G401 (cell line): ENCODE data around the gene SLC39A3. TPM values are rescaled to one million over a fixed set of nuclear protein-coding genes. Genes with fewer than 3 reads are reported as not detected.

ENCODE experiments used
- DNase-seq: peaks from one replicate; pipeline ENCODE4 v3.0.0-alpha.2; 2015; ENCODE audit warnings: low spot score
- in situ Hi-C: cut with HindIII; loops from 2 replicates; pipeline ENCODE4 v1.10.0; 2016; ENCODE audit warnings: low sequenced_read_pairs, mixed read lengths
- total RNA-seq: library from RNA; depleted of rRNA; stranded (reverse); fragments of >200 nt; shearing (Covaris generic); gene quantifications from 2 replicates; pipeline ENCODE4 v1.2.3, GENCODE V29; 2014

The SLC39A3 gene
- total RNA-seq, 1 experiment from 2014 or later = 61.7 TPM

- in situ Hi-C loops = no loop called here
- peak; percentile 64 for DNase-seq
Observed at GRCh38 chr19:2770055-2771013, 30.5 kb upstream of the SLC39A3 start.

DNA sequence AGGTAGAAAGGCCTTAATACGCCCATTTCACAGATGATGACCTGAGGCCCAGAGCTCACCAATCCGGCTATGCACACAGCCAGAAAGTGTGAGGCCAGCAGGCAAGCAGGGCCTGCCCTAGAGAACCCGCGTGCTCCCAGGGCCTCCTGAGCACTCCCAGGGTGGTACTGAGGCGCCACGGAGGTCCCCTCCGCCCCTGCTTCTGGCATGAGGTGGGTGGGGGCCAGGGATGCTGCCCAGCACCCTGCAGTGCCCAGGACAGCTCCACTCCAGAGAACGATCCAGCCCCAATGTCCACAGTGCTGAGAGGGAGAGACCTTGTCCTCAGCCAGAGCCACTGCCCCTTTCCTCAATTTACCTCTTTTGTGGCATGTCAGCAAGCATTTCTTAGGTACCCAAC is 29.4 kb upstream of the SLC39A3 start:
- DNase-seq = no peak
- in situ Hi-C loops = no loop called here

GRCh38 chr19:2768365-2769132 is 28.7 kb upstream of the SLC39A3 start:
- no peak for DNase-seq
- in situ Hi-C loops = no loop called here

GRCh38 chr19:2767688-2768087 is 27.9 kb upstream of the SLC39A3 start:
- in situ Hi-C loops = no loop called here
- DNase-seq = no peak

- in situ Hi-C loops = no loop called here
- DNase-seq = no peak
Observed at GRCh38 chr19:2766594-2767372, 27.0 kb upstream of the SLC39A3 start.

DNA sequence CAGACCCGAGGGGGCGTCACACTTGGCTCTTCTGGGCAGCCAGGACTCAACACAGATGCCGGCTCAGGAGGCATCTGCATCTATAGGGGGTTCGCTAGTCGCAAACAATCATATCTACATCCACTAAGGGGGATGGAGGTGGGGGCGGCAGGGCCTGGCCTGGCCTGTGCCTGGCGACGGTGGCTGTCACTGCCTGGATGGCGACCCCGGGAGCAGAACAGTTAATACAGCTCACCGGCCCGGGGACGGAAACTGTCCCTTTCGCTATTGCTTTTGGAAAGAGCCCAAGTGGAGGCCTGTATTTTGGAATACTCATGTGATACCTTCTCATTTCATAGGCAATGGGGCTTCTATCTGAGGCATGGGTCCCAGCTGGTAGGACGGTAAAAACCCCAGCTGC is 25.6 kb upstream of the SLC39A3 start:
- no peak for DNase-seq
- in situ Hi-C loops = no loop called here

GRCh38 chr19:2764945-2765344 is 25.1 kb upstream of the SLC39A3 start:
- no peak for DNase-seq
- in situ Hi-C loops = no loop called here

DNA sequence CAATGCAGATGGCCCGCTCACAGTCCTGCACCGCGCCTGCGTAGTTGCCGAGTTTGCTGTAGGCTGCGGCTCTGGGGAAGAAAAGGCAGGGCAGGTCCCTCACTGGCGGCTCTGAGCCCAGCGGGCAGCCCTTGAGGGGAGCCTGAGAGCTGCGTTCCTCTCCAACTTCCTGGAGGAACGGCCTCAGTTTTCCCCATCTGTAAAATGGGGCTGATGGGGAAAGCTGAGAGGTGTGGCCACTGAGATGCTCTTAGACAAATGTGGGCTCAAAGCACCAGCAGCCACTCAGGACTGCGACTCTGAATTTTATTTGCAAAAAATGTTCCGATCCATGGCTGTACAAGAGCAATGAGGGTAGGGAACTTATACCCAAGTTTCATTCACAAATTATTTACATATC is 23.9 kb upstream of the SLC39A3 start:
- in situ Hi-C loops = no loop called here
- no peak for DNase-seq

DNA sequence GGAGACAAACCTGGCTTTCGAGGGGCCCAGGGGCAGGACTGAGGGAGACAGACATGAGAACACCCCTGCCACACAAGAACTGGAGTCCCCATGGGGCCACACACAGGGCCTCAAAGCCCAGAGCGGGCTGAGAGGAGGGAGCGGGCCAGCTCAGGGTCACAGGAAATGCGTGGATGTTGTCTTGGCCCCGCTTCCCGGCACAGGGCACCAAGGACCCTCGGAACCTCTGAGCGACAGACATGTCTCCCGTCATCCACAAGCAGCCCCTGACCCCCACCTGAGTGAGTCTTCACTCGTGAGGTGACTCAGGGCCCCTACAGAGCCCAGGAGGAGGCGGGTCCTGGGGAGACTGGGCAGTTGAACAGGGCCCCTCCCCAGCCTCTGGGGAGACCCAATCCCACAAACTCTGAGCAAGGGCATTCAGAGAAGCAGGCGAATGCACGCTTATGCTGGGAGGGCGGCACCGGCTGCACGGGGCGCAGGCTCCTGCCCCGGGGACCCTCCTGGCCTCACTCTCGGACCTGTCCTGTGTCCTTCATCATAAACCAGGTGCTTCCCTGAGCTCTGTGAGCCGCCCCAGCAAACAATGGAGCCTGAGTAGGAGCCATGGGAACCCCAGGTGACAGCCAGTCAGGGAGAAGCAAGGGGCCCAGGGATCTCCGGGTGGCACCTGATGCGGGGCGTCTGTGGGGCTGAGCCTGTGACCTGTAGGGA is 23.1 kb upstream of the SLC39A3 start:
- in situ Hi-C loops = no loop called here
- DNase-seq = no peak

DNA sequence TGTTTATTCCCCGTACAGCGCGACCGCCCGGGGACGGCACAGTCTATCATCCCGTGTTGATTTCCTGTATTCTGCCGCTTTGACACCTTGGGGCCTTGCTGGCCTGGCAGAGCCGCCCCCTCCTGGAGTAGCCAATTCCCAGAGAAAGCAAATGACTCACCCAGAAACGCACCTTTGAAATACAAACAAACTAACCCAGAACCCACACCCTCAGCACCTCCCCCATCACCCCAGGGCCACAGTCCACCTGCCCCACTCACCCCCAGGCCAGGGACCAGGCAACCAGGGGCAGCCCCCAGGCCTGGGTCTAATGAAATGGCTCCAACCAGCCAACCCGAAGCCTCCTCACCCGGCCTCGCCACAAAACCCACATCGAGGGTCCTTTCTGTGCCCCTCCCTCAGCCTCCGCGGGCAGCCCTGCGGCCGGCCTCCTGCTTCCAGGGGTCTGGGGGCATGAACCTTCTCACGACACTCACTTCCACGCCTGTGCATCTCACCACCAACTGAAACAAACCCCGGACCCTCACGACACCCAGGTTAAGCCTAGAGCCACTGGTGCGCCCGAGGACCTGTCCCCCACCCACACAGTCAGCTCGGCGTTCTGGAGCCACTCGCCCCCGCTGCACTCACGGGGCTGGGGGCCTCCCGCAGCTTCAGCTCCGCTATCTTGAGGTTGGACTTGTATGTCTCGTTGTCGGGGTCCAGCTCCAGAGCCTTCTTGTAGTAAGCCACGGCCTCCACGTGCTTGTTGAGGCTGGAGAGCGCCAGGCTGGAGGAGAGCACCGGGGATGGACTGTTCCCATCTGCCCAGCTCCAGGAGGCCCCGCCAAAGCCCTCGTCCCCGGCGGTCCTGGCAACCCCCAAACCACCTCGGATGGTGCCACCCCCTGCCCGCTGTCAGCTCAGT is 22.3 kb upstream of the SLC39A3 start:
- DNase-seq = no peak

DNA sequence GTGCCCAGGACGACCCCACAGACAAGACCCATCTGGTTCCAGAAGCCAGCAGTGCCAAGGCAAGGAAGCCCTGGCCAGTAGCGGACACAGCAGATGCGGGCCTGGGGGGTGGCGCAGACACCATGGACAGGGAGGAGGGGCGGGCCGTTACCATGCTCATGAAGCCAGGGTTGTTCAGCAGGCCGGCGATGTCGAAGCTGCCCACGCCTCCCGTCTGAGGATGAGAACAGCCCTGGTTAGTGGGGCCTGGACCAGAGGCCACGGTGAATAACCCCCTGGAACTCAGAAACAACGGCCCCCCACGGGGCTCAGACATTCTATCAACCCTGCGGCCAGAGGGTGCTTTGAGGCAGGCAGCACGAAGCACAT is 21.5 kb upstream of the SLC39A3 start:
- no peak for DNase-seq
- in situ Hi-C loops = no loop called here

More for the DNA sequence above, 22.3 kb upstream of the SLC39A3 start:
- in situ Hi-C loops = no loop called here

DNA sequence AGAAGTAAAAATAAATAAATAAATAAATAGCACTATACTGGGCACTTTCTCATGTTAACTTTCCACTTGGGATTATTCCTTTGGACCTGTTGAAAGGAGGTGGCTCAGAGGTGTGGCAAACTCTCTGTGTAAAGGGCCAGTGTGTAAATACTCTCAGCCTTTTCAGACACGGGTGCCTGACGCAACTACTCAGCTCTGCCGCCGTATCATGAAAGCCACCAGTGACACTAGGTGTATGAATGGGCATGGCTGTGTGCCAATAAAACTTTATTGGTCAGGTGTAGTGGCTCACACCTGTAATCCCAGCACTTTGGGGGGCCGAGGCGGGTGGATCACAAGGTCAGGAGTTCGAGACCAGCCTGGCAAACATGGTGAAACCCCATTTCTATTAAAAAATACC is 20.1 kb upstream of the SLC39A3 start:
- in situ Hi-C loops = no loop called here
- no peak for DNase-seq

GRCh38 chr19:2759362-2759761 is 19.5 kb upstream of the SLC39A3 start:
- no peak for DNase-seq
- in situ Hi-C loops = no loop called here

GRCh38 chr19:2758601-2759313 is 18.9 kb upstream of the SLC39A3 start:
- in situ Hi-C loops = no loop called here
- no peak for DNase-seq

GRCh38 chr19:2756921-2757881 is 17.4 kb upstream of the SLC39A3 start:
- in situ Hi-C loops = no loop called here
- DNase-seq = no peak

DNA sequence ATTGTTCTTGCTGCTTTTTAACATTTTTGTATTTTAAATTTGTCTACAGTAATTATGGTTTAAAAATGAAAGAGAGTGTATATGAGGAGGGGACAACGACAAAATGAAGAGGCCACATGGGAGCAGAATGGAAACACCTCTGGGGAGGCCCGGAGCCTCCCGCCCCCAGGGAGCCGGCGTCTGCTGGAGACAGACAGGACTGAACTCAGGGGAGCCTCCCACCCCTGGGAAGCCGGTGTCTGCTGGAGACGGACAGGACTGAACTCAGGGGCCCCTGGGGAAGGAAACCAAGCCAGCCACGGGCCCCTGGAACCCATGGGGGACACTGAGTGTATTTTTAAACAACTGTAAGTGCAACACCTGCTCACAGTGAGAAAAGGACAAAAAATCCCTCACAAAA is 16.7 kb upstream of the SLC39A3 start:
- DNase-seq = no peak
- in situ Hi-C loops = no loop called here
